Muscle of back (tissue), 11 donors: ENCODE data around the gene NISCH. TPM values are rescaled to one million over a fixed set of nuclear protein-coding genes. Genes with fewer than 3 reads are reported as not detected.

ENCODE experiments used
- DNase-seq, 3 donors: peaks; one replicate each; pipeline versions ENCODE4 v3.0.0 to v3.0.0-alpha.2; 2013
- polyA plus RNA-seq, 10 donors: library from polyadenylated mRNA; unstranded; fragments of 120-200 nt; gene quantifications; one replicate each; pipeline ENCODE4 v1.2.1, GENCODE V29; 2013; ENCODE audit not compliant: insufficient read length in 10 of 10

NISCH gene
- polyA plus RNA-seq, 10 donors = 54.2 to 96.6 (median 64.4) TPM

DNA sequence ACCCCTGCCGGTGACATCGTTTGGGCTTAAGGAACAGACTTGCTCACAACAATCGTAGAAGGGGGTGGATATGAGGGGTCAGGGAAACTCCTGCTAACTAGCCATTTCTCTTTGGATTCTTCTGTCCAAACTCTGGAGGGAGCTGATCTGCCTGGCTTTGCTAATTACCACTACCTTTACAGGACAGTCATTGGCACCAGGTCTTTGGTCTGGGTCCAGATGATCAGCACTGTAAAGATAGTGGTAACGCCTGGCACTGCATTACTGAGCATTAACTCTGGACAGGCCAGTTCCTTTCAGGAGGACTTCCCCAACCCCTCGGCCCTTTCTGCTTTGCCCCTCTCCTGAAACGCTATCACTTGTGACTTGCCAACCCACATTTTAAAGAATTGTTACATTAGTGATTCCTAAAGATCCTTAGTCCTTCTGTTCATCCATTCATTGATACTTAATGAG is 81.8 kb downstream of the NISCH start:
- DNase-seq = no peak

DNA sequence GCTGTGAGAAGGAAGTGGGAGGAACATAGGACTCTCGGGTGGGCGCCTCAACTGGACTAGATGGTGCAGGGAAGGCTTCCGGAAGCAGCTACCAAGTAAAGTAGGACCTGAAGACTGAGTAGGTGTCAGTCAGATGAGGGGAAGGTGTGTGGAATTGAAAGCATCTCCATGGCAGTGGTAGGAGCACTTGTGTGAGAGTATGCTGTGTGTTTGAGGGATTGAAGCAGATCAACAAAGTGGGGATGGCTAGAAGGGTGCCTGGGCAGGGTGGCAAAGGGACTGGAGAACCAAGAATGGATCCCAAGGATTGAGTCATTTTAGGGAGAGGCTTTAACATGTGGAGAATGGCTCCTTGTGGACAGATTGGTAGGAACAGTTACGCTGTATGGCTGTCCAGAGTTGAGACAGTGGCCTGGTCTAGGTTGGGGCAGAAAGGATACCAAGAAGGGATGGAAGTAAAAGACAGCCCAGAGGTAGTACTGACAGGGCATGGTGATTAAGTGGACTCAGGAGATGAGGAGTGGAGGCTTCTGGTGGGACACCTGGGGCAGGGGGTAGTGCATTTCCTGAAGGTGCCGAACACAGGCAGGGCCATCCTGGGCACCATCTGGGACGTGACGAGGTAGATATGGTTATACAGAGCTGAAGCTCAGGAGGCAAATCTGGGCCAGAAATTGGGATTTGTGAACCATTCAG is 82.5 kb downstream of the NISCH start:
- DNase-seq = no peak

DNA sequence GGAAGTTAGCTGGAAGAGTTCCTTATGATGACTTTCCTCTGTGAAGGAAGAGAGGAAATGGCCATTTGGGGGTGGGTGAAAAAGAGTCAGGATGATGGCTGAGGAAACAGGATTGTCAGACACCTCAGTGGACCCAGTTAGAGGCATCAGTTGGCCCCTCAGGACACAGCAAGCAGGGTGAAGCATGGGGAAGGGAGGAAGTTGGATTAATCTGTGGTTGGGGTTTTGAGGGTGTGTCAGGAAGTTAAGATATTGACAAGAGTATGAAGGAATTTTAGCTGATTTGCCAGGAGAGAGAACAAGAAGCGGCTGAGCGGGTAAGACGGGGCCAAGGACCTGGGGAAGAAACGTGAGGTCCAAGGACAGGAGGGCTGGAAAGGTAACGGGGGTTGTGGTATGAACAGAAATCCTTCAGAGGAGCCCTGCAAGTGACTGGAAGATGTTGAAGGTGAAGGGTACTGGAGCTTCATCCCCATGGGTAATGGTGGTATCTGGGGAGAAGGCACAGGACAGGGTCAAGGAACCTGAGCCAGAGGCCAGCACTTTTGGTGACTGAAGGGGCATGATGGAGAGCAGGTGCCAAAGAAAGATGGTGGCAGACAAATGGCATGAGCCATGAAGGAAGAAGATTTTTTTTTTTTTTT is 83.7 kb downstream of the NISCH start:
- DNase-seq = no peak

DNA sequence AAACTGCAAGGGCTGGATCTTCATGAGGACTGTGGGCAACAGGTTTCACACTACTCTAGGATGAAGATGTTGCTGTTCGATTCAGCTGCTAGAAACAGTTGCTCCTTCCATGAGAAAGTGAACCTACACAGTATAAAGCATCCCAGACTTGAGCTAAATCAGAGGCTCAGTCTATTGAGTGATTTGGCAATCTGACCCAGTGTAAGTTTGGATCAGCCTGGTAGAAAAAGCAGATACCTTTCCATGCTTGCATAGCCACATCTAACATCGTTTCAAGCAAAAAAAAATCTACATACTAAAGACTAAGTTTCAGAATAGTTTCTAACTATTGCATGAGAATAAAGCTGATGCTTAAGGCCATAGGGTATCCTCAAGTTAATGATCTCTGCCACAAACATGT is 85.6 kb downstream of the NISCH start:
- no peak for DNase-seq

Other genes starting within 250 kb of the NISCH start
- gene TLR9, start 230.0 kb upstream of the NISCH start, polyA plus RNA-seq = under 1 TPM in 8 of 10 donors, not detected in 2; 0.05 to 0.33 (median 0.18) TPM
- gene TWF2, start 216.4 kb upstream of the NISCH start, polyA plus RNA-seq = 10 to 100 TPM; 18.8 to 37.4 (median 23.4) TPM
- 10 to 100 TPM; 13.2 to 20.7 (median 15.3) TPM for gene PPM1M, start 209.8 kb upstream of the NISCH start, polyA plus RNA-seq
- gene WDR82, start 177.0 kb upstream of the NISCH start, polyA plus RNA-seq = 100 to 1,000 TPM in 1 of 10 donors, 10 to 100 TPM in 9; 77.7 to 106 (median 84.0) TPM
- 1 to 10 TPM; 2.5 to 8.1 (median 3.5) TPM for gene GLYCTK, start 167.8 kb upstream of the NISCH start, polyA plus RNA-seq
- gene DNAH1, start 139.3 kb upstream of the NISCH start, polyA plus RNA-seq = 1 to 10 TPM; 2.4 to 8.4 (median 4.5) TPM
- 10 to 100 TPM; 39.1 to 58.9 (median 50.4) TPM for gene BAP1, start 45.6 kb upstream of the NISCH start, polyA plus RNA-seq
- gene PHF7, start 44.9 kb upstream of the NISCH start, polyA plus RNA-seq = 10 to 100 TPM in 2 of 10 donors, 1 to 10 TPM in 8; 6.5 to 13.1 (median 8.7) TPM
- 10 to 100 TPM; 10.2 to 15.6 (median 13.3) TPM for gene SEMA3G, start 10.5 kb upstream of the NISCH start, polyA plus RNA-seq
- 1,000 to 10,000 TPM in 1 of 10 donors, 100 to 1,000 TPM in 9; 325 to 1,057 (median 613) TPM for gene TNNC1, start 1.6 kb upstream of the NISCH start, polyA plus RNA-seq
- gene STAB1, start 39.7 kb downstream of the NISCH start, polyA plus RNA-seq = 10 to 100 TPM; 29.3 to 65.0 (median 46.0) TPM
- 100 to 1,000 TPM in 2 of 10 donors, 10 to 100 TPM in 8; 68.1 to 146 (median 93.2) TPM for gene NT5DC2, start 78.3 kb downstream of the NISCH start, polyA plus RNA-seq
- 10 to 100 TPM in 6 of 10 donors, 1 to 10 TPM in 4; 7.1 to 18.7 (median 12.6) TPM for gene UQCC5, start 81.0 kb downstream of the NISCH start, polyA plus RNA-seq
- 10 to 100 TPM; 38.1 to 62.2 (median 46.3) TPM for gene PBRM1, start 230.3 kb downstream of the NISCH start, polyA plus RNA-seq
- 100 to 1,000 TPM in 1 of 10 donors, 10 to 100 TPM in 9; 79.4 to 101 (median 86.5) TPM for gene GNL3, start 230.4 kb downstream of the NISCH start, polyA plus RNA-seq